HL-60 (cell line): Measurements from ENCODE around the gene DNLZ.

Experiments
- DNase-seq, 2 experiments: peaks; one replicate each; pipeline ENCODE4 v3.0.0-alpha.2; 2010 to 2020; ENCODE audit warnings: low read depth in 1 of 2, low spot score in 1 of 2
- H3K27ac ChIP-seq: fragments of 250-450 bp; sonication (Bioruptor Pico); replicated peaks from 2 replicates; pipeline ENCODE4 v1.5.1; 2020; ENCODE audit warnings: mild to moderate bottlenecking, moderate library complexity
- H3K27me3 ChIP-seq: fragments of 250-450 bp; sonication (Bioruptor Pico); 2 replicates; pipeline ENCODE4 v1.5.1; 2021; ENCODE audit warnings: mild to moderate bottlenecking, moderate library complexity; ENCODE audit not compliant: insufficient read depth, poor library complexity, severe bottlenecking
- H3K4me3 ChIP-seq: replicated peaks from 2 replicates; pipeline ENCODE4 v1.5.1; 2011; ENCODE audit warnings: mild to moderate bottlenecking, control low read depth, low read length; ENCODE audit not compliant: insufficient read depth
- GABPA ChIP-seq: IDR thresholded peaks from 2 replicates; pipeline ENCODE4 v1.6.1; 2012; ENCODE audit warnings: low read depth
- POLR2AphosphoS5 ChIP-seq: IDR thresholded peaks from 2 replicates; pipeline ENCODE4 v1.6.1; 2012; ENCODE audit warnings: low read depth
- SPI1 ChIP-seq: IDR thresholded peaks from 2 replicates; pipeline ENCODE4 v1.6.1; 2012; ENCODE audit warnings: low read depth, mild to moderate bottlenecking, borderline replicate concordance
- TF ChIP-seq, protein P1 (sequence below): IDR thresholded peaks from one replicate; pipeline ENCODE4 v1.5.1; 2011; ENCODE audit warnings: low read length, control low read depth, inconsistent platforms; ENCODE audit not compliant: insufficient read depth
- TF ChIP-seq, protein P2 (sequence below): IDR thresholded peaks from 2 replicates; pipeline ENCODE4 v1.6.1; 2012; ENCODE audit warnings: low read depth; ENCODE audit not compliant: insufficient replicate concordance

Gene DNLZ

DNA sequence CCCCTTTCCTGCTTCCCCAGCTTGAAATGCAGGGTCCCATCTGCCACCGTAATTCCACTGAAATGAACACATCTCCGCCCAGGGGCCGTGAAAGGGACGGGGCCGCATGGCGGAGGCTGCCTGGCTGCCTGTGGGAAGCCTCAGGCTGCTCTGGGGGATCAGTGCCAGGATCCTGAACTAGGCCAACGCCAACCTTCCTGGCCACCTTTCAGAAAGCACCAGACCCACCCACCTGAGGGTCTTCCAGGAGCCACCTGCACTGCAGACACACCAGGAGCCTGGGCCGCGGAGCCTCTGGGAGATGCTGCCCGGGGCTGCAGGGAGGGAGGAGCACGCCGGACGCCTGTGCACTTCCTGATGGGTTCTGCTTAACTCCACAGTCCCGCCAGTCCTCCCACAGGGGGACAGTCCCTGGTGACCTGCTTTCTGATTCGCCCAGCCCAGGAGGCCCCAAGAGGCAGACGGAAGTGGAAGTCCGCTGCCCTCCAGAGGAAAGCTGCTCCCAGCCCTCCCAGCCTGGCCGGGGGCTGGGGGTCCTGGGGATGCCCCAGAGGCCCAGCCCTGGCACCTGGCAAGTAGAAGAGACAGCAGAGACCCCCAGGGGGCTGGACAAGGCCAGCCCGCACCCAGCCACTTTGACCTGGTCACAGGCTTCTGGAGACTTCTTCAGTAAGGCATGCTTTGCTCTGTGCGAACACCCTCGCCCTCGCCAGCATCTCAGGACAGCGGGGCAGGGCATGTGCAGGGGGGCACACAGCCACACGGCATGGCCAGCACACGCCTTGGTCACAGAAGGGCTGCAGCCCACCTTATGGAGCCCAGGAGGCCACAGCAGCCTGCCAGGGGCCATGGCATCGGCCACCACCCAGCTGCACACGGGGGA lies 10.0 kb upstream of the DNLZ start, which contains the start of gene CARD9:
CARD9 (minus strand) TSS at position 370 of the 883 bp plus-strand sequence. CDS start 1,591 bp downstream, outside the sequence.
- Histone ChIP-seq H3K27ac (peak within 1 kb of the TSS; percentile 91), H3K27me3 (no peaks in the 10 kb centered on the region), H3K4me3 (peak within 1 kb of the TSS; percentile 76)
- DNase-seq, result peak; percentile 84 to 90
- TF ChIP-seq, protein P1, sequence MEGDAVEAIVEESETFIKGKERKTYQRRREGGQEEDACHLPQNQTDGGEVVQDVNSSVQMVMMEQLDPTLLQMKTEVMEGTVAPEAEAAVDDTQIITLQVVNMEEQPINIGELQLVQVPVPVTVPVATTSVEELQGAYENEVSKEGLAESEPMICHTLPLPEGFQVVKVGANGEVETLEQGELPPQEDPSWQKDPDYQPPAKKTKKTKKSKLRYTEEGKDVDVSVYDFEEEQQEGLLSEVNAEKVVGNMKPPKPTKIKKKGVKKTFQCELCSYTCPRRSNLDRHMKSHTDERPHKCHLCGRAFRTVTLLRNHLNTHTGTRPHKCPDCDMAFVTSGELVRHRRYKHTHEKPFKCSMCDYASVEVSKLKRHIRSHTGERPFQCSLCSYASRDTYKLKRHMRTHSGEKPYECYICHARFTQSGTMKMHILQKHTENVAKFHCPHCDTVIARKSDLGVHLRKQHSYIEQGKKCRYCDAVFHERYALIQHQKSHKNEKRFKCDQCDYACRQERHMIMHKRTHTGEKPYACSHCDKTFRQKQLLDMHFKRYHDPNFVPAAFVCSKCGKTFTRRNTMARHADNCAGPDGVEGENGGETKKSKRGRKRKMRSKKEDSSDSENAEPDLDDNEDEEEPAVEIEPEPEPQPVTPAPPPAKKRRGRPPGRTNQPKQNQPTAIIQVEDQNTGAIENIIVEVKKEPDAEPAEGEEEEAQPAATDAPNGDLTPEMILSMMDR, result no peak
- TF ChIP-seq, protein P2, sequence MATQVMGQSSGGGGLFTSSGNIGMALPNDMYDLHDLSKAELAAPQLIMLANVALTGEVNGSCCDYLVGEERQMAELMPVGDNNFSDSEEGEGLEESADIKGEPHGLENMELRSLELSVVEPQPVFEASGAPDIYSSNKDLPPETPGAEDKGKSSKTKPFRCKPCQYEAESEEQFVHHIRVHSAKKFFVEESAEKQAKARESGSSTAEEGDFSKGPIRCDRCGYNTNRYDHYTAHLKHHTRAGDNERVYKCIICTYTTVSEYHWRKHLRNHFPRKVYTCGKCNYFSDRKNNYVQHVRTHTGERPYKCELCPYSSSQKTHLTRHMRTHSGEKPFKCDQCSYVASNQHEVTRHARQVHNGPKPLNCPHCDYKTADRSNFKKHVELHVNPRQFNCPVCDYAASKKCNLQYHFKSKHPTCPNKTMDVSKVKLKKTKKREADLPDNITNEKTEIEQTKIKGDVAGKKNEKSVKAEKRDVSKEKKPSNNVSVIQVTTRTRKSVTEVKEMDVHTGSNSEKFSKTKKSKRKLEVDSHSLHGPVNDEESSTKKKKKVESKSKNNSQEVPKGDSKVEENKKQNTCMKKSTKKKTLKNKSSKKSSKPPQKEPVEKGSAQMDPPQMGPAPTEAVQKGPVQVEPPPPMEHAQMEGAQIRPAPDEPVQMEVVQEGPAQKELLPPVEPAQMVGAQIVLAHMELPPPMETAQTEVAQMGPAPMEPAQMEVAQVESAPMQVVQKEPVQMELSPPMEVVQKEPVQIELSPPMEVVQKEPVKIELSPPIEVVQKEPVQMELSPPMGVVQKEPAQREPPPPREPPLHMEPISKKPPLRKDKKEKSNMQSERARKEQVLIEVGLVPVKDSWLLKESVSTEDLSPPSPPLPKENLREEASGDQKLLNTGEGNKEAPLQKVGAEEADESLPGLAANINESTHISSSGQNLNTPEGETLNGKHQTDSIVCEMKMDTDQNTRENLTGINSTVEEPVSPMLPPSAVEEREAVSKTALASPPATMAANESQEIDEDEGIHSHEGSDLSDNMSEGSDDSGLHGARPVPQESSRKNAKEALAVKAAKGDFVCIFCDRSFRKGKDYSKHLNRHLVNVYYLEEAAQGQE, result no peak
- TF ChIP-seq POLR2AphosphoS5, result peak; percentile 37; the same call in 1 of the 2 replicates
- TF ChIP-seq SPI1, result peak; percentile 45; the same call in 1 of the 2 replicates
- no peak for TF ChIP-seq GABPA

DNA sequence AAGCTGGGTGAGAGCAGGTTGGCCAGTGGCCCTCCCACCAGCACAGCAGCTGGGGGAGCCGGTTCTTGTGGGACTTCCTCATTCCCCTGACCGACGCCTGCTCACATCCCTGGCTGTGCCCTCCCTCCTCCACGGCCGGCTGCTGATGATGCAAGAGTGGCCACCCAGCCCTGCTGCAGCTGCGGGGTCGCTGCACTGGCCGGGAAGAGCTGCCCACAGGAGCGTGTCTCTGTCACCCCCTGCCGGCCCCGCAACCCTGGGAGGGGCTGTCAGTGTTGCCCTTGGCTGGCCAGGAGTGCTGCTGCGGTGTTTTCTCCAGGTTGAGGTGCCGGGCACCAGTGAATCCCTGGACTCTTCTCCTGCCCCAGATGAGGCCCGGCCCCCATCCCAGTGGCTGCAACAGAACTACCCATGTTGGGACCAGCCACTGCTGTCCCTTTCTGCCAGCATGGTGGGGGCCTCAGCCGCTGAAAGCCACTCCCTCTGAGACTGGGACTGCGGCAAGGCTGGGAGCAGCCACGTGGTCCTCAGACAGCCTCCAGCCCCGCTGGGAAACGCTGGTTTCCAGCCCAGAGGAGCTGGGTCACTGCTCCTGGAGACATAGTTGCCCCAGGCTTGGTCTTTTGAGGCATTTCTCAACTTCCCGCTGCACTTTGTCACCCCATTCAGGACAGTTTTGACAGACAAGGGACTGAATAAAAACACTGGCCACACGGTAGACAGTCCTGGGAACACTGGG lies 9.2 kb upstream of the DNLZ start:
- Histone ChIP-seq H3K27ac (peak overlapping the region; percentile 91), H3K4me3 (peak overlapping the region; percentile 76)
- peak; percentile 88 to 93 for DNase-seq

DNA sequence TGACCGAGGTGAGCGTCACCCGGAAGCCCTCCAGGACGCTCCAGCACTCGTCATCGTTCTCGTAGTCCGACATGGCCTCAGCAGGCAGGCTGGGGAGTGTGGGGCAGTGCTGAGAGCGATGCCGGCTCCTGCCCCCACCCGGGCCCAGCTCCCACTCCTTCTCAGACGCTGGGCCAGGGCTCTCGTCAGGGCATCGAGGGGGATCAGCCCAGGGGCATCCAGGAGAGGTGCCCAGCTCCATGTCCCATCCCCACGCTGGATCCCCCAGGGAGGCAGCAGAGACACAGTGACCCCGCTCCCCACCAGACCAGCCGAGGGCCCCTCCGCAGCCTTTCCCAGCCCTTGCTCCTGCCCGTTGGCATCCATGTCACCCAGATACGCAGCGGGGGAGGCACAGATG lies 8.5 kb upstream of the DNLZ start:
- DNase-seq, result no peak
- Histone ChIP-seq H3K27ac (peak overlapping the region; percentile 91), H3K4me3 (peak overlapping the region; percentile 76), H3K27me3 (no peaks in the 10 kb centered on the region)
- TF ChIP-seq, protein P2, result no peak
- TF ChIP-seq POLR2AphosphoS5 (no peak), GABPA (no peak), SPI1 (no peak)
- TF ChIP-seq, protein P1, result no peak

More for the DNA sequence above, 9.2 kb upstream of the DNLZ start:
- TF ChIP-seq, protein P1, result no peak
- TF ChIP-seq, protein P2, result peak; percentile 13
- TF ChIP-seq SPI1 (peak; percentile 96), POLR2AphosphoS5 (peak; percentile 75)
- H3K27me3 ChIP-seq, result no peaks in the 10 kb centered on the region
